ENCODE measurements around the gene CXXC1.
A peak's percentile ranks its signal among the peaks of the same experiment; 100 is the strongest.
"Not testable (repeated sequence)": the region's sequence is repeated elsewhere in the genome, so short reads cannot be mapped to it uniquely, and the experiment has no call there.

CXXC1 gene

DNA sequence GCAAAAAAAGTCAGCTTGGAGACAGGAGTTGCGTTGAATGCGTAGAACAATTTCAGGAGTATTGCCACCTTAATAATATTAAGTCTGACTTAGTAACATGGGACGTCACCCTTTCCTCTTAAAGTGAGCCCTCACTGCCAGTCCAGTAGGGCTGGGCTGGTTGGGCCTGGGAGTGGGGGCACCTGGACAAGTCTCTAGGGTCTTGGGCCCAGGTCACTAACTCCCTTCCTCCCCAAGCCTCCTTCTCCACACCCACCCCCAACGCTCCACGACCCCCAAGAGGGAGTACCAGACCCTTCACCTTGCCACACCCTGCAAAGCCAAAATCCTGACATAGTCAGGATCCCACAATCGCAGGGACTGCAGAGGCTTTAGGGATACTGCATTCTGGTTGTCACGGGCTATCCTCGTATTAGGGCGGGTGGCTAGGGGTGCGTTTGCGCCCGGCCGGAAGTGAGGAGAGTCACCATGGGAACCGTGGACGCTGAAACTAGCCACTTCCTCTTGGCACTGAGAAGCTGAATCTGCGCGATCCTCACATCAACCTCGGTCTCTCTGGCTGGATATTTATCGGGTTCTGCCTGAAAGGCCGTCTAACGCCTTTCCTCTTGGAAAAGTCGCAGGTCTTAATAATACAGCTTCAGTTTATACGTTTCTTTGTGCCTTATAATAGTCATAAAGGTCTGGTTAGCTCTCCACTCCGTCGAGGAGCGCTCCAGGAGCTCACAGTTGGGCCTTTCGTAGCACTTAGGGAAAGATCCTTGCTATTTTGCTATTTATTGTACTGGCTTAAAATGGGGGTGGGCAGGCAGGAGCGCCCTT, 10.3 kb upstream of the CXXC1 start:
- peak; percentile 68 for DNase-seq

DNA sequence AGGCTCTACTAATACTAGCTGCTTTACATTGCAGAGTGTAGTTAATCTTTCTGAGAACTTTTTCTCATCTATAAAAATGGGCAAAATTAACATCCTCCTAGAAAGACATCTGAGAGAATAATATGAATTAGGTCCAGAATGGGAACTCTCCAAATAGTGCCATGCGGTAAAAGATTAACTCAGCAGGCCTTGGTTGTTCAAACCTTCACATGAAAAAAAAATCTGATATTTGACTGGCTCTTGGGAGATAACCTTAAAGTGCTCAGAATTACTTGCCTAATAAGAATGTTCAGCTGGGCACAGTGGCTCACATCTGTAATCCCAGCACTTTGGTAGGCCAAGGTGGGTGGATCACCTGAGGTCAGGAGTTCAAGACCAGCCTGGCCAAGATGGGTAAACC, 5.5 kb upstream of the CXXC1 start:
- DNase-seq: no peak

DNA sequence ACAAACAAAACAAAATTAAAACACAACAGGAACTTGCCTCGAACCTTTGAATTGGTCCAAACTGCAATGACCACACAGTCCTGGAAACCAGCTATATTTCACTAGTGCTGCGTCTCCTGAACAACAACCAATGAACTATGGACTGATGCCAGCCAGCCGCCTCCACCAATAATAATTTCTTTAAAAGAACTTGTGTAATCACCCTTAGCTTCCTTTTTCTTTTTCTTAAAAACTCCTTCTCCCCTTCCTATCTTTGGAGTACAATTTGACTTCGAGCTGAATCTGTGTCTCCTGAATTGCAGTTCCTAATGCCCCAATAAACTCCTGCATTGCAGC, 1.6 kb upstream of the CXXC1 start:
- no peak for DNase-seq

DNA sequence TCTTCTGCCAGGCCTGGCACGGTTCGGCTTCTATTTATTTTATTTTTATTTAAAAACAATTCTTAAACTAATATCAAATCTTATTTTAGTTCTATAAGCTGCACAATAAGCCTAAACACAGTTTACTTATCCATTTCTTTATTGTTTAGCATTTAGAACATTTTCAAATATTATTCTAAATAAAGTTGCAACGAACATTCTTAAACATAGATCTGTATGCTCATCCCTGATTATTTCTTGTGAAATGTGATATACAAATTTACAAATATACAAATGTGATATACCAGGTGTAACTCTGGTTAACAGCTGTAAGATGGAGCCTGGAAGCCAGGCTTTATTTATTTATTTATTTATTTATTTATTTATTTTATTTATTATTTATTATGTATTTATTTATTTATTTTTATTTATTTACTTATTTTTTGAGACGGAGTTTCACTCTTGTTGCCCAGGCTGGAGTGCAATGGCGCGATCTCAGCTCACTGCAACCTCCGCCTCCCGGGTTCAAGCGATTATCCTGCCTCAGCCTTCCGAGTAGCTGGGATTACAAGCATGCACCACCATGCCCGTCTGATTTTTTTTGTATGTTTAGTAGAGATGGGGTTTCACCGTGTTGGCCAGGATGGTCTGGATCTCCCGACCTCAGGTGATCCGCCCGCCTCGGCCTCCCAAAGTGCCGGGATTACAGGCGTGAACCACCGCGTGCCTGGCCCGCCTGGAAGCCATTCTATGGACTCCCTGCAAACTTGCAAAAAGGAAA, 1.0 kb upstream of the CXXC1 start:
- DNase-seq: not testable (repeated sequence)

DNA sequence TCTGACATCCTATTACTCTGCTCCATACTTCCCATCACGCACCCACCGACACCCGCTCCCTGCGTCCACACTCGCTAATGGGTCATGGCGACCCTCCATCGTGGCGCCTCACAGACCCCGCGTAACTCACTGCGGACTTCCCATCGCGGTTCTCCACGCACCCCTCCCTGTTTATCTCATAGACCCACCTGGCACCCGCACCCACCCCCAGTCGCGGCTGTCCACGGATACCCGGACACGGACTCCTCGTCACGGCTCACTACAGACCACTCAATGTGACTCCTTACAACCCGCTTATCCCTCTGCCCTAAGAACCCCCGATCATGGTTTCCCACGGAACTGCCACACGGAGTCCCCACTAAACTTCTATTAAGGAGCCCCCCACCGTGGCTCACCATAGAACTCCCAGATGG, 458 bp downstream of the CXXC1 start:
- DNase-seq: peak; percentile 17

DNA sequence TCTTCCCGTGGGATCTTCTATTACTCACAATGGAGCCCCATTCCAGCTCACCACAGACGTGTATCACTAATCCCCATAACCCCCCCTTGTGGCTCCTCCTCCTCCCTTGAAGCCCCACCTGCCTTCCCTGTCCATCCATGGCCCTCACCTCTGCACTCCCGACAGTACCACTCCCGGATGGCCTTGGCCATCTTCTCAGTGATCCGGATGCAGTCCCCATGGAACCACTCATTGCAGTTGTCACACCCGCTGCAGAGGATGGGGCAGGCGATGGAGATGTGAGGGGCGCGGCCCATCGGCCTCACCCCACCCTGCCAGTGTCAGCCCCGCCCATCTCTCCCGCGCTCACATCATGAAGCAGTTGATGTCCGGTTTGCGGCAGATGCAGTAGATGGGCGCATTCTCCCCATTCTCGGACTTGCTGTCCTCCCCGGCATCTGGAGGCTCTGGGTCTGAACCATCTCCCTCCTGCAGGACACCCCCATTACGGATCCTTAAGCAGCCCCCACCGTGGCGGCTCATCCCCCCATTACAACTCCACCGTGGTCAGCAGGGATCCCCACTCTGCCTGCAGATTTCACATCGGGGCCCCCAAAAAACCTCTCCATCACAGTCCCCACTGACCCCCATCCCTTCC, 983 bp downstream of the CXXC1 start:
- DNase-seq: peak; percentile 36

DNA sequence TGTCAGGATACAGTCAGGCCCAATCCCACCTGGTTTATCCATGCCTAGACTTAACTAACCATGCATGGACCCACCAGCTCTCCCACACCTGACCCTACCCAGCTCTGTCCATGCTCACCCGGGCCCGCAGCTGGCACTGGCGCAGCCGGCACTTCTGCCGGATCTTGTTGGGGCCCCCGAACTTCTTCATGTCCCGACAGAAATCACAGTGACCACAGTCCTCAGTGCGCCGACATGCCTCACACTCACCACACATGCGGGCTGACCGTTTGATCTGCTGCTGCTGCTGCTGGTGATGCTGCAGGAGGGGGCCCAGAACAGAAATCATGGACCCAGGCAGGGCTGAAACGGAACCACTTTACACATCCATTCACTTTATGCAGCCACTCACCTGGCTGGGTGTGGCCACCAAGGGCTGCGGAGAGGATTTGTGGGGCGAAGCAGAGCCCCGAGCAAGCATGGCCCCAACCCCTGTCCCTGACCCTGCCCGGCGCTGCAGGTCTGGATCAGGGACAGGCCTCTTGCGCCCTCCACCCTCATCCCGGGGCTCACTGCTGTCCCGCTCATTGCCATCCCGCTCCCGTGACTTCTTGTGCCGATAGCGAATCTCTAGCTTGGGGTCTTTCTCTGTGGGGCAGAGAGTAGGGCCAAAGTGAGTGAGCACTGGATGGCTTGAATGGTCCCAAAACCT, 1.7 kb downstream of the CXXC1 start:
- DNase-seq: no peak

DNA sequence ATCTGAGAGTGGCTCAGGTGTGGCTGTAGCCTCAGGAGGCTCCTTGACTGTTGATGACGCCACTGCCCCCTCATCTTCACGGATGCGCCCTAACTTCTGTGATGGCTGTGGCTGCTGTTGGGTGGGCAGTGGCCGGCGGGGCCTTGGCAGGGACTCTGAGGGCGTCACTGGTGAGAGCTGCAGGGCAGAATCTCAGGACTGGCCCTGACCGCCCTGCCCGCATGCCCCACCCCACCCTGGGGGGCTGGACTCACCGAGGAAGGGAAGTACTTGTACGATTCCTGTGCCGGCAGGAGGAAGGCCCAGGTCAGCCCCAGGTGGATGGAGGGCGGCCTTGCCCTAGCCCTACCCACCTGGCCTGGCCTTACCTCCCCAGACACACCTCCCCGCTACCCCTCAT, 2.4 kb downstream of the CXXC1 start:
- DNase-seq: no peak

DNA sequence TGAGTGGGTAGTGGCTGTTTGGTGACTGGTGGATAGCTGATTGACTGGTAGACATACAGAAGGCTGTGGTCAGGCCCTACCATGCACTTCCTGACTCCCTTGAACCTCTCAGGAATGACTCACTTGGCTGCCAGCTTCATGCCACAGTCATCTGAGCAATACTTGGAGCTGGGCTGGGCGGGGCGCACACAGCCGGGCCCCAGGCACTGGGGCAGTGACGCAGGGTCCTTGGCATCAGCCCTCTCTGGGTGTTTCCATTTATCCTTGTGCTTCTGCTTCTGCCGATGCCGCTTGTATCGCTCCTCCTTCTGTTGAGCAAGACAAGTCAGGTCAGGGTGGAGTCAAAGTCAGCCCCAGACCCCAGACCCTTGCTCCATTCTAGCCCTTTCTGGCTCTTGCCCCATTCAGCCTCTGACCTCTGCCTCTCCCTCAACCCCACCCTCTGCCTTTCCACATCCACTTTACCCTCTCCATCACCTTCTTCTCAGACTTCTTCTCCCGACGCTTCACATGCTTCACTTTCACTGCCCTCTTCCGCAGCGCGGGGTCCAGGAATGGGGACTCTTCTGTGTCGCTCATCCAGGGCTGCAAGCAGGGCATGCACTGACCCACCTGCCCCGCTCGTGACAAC, 3.1 kb downstream of the CXXC1 start:
- DNase-seq: no peak

DNA sequence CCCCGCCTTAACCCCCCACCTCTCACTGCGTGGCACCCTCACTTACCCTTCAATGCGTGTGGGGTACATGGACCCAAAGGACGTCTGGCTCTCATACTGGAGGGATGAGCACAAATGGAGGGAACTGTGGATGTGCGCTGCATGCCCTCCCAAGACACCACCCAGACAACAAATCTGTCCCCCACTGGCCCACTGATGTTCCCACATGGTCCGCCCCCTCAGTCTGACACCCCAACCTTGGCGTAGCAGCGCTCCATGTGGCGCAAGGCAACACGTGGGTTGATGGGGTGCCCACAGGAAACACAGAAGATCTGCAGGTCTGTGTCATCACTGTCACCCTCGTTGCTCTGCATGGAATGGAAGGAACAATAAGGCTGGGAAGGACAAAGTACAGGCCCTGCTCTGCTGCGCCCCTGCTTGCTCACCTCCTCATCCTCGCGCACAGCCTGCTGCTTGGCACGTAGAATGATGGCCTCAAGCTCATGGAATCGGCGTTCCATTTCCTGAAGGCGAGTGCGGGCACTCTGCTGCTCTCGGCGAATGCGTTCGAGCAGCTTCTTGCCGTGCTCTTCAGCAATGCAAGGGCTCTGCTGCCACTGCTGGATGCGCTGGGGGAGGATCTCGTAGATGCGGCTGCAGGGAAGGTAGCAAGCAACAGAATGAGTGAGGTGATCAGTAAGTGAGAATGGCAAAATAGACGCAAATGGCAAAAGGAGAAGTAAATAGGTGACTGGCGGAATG, 3.9 kb downstream of the CXXC1 start:
- no peak for DNase-seq

DNA sequence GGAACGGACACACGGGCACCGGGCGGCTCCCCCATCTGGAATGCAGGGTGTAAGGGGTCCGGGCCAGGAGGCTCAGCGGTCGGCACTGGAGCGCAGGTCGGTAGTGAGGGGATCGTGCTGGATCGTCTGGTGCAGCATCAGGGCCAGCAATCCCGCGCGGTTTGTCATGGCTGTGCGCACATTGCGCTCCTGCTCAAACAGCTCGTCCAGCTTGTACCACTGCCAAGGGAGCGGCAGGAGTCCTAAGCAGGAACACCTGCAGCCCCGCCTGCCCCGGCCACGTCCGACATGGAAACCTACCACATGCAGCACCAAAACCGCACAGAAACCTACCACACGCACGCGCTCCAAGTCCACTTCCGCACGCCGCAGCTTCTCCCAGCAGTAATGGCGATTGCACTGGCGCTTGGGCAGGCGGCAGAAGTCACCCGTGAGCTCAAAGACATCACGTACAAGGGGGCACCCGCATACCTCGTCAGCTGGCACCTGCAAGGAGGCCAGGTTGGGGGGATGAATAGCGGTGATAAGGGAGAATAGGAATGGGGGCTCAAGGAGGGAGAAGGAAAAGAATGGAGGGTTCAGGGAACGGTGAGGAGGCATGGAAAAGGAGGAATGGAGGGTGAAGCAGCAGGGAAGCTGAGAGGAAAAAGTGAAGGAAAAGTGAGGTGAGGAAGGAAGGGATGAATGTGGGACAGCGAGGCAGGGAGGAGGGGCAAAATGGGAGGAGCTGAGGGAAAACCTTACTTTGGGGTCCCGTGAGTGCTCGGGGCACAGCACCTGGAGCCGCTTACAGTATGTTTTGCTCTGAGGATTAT, 4.8 kb downstream of the CXXC1 start:
- DNase-seq: no peak

DNA sequence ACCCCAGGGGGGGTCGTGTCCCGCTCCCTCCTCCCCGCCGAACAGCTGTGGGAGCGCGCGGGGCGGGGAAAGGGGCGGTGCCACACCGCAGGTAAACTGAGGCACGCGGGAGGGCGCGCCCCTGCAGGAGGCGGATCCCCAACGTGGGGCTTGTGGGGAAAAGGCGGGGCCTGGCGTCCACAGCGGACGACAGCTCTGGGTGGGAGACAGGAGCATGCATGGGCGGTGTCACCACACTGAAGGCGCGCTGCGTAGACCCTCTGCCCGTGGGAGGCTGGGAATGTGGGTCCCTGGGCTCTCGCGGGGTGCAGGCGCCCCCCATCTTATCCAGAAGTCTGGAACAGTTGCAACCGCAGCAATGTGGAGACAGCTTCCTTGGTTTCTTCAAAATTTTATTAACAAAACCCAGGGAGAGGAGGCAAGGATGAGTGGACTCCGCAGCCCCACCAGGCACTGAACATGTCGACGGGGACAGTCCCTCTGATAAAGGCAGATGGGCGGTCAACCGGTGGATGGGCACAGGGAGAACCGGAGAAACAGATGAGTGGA, 5.4 kb downstream of the CXXC1 start:
- DNase-seq: no peak

DNA sequence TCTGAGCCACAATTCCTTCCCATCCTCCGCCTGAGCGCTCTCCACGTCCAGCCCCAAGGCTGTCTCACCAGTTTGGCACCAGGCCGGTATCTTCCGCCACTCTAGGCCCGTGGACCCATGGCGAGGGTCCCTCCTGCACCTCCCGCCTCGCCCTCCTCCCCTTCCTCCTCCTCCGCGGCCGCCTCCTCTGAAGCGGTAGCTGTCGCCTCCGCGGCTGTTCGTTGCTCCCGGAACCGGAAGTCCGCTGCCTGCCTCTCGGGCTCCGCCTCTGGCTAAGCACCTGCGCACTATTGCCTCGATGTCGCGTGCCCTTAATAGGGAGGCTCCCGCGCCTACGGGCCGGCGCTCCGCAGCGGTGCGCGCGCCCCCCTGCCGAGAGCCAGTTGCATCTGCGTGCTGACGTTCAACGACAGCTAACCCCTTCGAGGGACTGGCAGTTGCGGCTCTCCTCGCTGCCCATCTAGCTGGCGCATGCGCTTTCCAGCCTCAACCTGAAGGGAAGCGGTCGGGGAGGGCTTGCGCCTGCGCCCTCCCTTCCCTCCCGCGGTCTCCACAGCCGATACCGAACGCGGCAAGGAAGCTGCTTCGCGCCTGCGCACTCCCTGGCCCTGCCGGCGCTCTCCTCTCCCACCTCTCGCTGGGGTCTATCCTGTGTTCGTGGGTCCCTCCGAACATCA, 6.1 kb downstream of the CXXC1 start, which contains the start of gene MBD1:
Gene MBD1 (minus strand): TSS at position 229 of the 677 bp plus-strand sequence. CDS start 1,531 bp downstream, outside the sequence.
- peak; percentile 97 for DNase-seq

DNA sequence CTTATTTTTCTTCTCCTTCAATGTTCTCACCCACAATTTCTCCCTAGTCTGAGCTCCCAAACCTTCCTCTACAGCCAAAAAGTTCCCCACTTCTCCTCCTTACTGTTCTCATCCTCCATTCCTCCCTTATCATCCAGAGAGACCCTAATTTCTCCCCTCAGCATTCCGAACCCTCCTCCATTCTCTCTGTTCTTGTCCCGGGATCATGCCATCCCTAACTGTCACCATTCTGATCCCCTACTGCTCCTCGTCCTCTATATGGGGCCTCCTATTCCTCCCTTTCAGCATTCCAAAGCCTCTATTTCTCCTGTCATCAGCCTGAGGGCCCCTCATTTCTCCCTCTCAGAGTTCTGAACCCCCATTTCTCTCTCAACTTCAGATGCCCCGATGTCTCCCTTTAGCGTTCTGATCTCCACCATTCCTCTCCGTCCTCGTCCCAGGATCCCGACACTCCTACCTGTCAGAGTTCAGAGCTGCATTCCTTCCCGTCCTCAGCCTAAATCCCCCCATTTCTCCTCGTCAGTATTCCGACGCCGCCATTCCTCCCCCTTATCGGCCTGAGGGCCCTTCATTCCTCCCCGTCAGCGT, 6.7 kb downstream of the CXXC1 start:
- DNase-seq: no peak

DNA sequence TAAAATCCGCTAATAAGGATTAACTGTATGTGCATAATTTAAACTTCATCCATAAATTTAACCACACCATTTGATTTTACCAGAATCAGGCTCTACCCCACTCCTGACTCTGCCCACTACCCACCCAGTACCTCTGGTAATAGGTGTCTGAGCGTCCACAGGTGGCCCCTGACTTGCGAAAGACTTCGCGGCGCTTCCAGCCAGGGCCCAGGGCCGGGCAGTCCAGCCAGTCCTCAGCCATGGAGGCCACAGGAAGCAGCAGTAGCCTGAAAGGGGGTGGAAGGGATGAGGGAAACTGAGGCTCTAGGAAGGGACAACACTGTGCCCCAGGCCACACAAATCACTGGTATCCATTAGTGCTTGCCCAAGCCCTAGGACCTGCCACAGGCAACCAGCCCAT, 7.7 kb downstream of the CXXC1 start:
- no peak for DNase-seq

DNA sequence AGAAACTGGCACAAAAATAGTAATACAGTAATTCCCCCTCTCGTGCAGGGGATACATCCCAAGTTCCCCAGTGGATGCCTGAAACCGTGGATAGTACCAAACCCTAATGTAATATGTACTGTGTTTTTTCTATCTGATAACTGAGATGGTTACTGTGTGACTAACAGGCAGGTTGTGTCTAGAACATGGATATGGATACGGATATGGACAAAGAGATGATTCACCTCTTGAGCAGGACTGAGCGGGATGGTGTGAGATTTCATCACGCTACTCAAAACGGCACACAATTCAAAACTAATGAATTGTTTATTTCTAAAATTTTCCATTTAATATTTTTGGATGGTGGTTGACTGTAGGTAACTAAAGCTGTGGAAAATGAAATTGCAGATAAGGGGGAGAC, 9.6 kb downstream of the CXXC1 start:
- DNase-seq: no peak

DNA sequence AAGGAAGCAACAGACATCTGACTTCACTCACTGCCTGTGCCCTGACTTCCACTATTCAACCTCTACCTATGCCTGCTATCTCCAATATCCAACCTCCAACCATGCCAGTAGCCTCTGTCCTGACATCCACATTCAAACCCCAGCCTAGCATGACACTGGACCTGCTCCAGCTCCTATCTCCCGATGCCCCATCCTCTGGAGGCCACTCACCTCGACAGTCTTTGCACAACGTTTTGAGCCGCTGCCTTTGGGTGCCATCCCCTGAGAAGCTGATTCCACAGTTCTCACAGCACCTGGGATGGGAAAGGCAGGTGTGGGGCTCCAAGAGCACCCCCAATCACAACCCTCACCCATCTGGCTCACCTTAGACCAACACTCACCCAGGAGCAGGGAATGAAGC, 11.0 kb downstream of the CXXC1 start:
- DNase-seq: no peak

DNA sequence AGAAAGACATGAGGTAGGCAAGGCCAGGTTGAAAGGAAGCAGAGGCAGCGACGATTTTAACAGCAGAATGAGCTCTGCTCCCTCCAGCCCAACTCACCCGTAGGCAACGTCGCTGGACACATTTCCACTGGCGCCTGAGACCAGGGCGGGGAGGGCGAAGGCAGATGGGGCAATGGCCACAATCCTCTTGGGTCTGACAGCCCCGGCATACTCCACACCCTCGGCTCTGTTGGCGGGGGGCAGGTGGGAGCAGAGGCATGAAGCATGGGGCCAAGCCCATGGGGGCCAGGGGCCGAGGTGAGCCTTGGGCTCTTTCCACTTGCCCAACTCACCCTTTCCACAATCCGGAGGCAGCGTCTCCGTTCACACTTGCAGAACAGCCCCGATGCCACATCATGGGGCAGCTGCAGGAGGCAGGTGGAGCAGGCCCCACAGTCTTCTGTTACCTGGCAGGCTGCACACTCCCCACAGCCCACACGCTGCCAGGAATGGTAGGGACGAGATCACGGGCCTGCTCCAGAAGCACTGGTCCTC, 11.9 kb downstream of the CXXC1 start:
- DNase-seq: no peak

DNA sequence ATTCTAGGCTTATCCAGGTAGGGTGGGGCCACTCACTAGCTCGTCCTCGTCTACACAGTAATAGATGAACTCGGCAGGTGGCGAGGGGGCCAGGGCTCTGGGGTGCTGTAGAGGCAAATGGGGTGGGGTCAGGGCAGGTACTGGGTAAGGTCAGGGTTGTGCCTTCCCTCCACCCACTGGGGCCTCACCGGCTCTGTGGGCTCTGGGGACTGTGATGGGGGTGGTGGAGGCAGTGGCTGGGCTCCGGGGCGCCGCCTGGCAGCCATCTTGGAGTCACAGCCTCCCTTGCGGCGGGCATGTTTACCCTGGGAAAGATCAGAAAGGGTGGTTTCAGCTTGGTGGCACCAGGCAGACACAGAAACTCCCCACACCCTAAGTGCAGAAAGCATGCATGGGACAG, 12.6 kb downstream of the CXXC1 start:
- no peak for DNase-seq

DNA sequence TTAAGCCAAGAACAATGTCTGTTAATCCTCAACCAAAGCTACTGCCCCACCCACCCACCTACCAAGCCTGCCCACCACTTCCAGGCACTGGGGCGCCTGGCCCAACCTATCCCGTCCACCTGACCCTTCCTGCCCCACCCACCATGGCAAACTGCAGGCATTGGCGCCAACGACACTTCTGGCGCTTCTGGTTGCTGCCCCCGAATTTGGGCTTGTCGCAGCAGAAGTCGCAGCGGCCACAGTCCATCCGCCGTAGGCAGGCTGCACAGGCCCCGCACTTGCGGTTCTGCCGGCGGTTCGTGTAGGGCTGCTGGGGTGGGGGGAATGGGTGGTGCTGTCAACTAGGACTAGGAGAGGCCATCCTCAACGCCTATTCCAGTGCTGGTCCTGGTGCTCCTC, 13.4 kb downstream of the CXXC1 start:
- DNase-seq: no peak
